Stimulated activated CD4-positive, alpha-beta T cell treated with anti-CD3 and anti-CD28 coated beads, Interleukin-2, amount 100 ng/mL, for 24 hours (primary cell): ENCODE data around the gene STK39.

Experiments
- DNase-seq, 2 donors: peaks; one replicate each; pipeline ENCODE4 v3.0.0-alpha.2; 2020

The STK39 gene

DNA sequence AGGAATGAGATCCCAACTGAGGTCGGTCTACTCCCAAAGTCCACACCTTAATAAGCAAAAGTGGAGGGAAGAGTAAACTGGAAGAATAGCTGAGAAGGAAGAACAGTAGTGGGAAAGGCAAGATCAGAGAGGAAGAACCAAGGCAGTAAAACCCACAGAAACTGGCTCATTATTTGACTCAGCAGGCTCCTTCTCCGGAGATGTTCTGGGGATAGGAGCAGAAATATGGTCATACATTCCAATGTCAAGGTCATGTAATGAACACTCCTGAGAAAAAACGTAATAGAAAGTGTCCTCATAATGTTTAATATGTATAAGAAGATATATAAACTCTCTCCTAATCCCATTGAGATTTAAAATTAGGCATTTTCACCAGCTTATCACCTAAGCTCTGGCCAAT, 39.5 kb downstream of the STK39 start:
- DNase-seq = no peak

DNA sequence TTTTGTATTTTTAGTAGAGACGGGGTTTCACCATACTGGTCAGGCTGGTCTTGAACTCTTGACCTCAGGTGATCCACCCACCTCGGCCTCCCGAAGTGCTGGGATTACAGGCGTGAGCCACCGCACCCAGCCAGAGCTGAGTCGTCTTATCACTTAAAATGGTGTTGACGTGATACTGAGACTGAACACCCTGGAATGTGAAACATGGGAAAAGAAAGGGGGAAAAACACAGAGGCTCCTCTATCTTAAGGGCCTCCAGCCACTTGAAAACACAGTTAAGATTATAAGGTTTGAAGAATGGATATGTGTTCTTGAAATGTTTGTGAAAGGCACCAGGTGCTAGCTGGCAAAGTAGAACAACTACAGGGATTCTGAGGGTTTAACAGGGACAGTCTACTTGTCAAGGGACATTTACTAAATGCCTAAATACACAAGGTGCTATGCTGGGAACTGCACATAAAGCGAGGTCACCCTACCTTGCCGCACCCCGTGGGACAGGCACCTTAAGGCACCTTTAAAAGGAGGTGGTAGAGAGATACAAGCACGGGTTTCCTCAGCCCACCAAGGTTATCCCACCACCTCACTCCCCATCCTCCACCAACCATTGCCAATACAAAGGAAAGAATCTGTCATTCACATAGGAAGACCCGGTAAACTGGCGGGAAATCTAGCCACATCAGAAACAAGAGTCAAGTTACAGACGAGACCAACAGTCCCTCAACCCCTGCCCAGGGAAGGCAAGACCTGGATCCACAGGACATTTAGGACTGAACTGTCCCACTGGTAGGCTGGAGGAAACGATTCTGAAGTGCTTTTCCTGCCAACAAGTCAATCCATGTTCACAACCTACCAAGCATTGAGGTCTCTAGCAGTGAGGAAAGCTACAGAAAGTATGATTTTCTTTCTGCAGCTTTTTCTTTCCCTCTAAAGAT, 43.4 kb downstream of the STK39 start:
- no peak for DNase-seq

DNA sequence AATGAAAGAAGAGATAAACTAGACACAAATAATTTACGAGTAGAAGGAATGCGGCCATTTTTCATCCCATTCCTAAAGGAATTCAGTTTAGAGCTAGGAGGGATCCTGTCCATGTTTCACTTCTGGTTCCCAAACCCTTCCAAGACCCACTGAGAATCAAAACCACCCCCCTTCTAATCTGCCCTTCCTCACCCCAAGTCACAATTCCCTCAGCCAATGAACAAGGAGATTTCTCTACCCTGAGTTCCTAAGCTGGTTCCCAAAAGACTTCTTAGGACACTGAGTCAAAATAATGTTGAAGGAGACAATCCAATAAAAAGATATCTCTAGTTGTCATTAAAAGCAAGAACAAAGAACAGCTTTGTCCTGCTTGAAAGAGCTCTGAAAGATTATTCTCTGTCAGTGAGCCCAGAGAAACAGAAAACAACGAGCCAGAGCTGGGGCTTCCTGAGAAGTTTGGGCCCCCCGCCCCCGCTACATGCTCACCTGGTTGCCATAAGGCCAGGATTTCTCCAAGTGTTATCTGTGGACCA, 45.7 kb downstream of the STK39 start:
- DNase-seq = no peak

DNA sequence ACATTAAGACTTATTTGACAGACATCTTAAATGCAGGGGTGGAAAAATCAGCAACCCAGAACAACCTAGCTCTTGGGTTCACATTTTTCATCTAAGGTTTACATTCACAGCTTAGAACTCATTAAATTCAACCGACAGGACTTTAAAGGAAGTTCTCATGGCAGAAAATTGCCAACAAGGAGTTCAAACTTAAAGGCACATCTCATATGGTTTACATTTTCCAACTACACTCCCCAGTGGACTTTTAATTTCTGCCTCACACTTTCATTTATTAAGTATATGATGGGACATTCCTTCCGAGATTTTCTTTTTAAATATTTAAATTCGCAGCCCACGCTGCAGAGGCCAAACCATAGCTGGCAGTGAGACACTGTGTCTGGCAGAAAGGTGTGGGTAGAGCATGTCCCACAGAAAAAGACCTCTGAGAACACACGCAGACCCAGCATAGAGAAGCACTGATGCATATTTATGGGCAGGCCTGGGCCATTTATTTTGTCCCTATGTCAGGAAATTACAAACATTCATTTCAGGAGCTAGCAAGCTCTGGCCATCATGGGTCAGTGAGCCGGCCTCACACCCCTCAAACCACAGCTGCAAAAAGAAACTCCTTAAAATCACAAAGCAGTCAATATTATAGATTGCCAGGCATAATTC, 46.3 kb downstream of the STK39 start:
- DNase-seq = no peak

DNA sequence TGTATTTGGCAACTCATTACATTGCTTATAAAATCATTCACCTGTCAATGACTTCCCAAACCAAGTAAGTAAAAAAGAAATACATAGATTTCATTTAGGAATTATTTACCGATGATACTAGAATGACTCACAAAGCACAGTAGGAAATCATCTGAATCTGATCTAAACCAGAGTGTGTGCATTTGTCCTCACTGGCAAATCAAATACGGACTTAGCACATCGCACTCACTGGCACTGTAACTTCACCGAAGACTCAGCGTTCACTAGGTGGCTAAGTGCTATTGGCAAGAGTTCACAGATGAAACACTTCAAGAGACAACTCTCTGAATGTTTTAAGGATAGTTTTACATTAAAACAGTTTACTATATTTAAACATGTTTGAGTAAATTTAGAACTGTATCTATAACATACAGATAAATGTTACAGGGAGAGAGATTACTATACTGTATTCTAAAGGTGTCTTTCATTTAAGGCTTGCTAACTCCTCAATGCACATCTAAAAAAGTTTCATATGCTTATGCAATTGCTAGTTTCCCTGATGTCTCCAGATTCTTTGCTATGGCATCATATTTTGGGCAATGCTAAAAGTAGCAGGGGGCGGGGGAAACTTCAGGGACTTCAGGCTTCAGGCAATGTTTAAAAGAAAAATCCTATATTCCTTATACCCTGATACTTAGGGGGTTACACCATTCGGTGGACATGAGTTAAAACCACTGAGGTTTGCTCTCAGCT, 48.8 kb downstream of the STK39 start:
- no peak for DNase-seq

DNA sequence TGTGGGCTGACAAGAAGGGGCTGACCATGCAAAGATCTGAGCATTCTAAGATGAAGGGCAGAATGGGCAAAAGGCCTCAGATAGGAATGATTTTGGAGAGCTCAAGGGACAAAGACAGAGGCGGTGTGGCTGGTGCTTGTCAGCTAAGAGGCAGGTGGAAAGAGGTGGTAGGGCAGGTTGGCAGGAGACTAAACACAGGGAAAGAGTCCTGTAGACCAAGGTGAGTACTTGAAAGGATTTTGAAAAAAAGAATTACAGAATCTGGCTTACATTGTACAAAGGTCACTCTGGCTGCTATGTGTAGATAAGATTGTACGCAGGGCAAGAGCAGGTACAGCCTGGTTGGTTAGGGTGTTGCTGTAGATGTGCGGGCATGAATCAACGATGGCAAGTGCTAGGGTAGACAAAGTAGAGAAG, 50.6 kb downstream of the STK39 start:
- no peak for DNase-seq

DNA sequence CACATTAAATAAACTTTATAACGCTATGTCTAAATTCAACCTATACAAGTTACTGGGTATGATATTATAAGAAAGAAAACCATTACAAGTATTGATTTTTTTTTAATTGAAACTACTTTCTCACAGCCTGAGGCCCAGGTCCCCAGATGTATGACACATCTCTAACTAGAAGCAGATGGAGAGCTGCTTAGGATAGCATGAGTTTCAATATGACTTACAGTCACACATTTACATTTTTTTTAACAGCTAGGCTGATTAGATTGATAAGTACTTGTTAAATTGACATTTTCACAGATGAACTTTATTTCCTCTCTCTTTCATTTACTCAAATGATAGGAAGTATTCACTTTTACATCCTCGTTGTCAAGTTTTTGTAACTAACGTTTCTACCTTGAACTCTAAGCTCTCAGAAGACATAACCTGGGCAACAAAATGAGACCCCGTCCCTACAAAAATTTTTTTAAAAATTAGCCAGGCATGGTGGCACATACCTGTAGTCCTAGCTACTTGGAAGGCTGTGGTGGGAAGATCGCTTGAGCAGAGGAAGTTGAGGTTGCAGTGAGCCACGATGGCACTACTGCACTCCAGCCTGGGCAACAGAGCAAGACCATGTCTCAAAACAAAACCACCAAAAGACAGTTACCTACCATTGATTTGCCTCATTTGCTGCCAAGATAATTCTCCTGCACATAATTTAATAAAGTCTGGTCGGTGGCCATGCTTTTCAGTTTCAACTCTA, 52.4 kb downstream of the STK39 start:
- peak in 1 of 2 donors; percentile 44 for DNase-seq

DNA sequence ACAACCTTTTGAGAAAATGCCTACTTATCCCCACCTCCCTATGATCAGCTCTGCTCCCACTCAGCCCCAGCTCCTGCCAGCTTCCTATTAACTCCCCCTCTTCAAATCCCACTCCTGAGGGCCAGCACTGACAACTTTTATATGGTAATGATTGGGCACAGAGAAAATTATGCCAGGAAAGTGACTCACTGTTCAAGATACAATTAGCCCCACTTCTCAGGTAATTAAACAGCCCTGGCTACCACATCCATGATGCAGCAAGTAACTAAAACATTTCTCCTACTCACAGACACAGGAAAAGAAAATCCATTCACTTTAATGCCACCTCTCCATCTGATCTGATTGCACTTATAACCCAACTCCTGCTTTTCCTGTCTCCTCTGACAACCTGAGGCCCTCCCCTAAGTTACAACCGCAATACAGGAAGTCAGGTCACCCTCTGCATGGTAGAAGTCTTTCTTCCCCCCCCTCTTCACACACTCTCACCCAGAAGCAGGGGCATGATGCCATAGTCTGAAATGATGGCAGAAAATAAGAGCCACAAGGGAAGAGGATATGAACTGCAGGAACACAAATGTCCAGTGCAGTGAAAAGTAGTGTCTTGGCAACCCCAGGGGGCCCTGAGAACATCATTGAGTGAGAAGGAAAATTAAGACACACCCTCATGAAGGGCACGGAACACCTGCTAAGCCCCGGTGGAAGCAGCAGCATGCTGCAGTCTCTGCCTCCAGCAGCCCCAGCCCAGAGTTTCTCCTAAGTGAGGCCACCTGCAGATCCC, 54.4 kb downstream of the STK39 start:
- no peak for DNase-seq

DNA sequence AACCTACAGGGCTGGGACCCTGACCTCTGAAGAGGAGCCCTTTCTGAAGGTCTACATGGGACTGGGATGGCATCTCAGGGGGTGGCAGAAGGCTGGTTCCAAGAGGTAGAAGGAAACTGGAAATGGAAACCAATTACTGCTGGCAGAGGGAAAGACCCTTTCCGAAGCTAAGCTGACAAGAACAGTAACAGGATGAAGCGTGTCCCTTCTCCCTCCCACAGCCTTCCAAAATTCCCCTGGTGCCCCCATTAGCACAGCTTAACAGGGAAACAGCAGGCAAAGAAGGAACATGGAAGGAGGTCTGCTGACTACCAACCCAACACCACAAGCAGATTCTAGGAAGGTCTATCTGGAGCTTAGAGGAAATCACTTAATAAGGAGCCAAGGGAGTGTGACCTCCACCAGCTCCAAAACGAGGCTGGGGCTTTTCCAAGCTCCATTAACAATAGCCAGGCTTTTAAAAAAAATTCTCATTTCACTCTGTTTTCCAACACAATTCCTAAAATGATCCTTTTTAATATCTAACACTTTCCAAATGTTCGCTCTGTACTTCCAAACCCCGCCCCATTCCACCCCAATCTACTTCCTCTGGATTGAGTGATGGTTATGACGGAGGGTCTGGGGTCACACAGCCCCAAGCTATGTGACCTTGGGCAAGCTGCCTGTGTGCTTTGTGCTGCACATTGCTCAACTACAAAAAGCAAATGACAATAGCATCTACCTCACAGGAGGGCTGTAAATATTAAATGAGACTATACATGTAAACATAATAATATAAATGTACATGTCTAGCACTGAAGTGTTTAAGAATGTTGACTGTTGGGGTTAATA, 55.2 kb downstream of the STK39 start:
- no peak for DNase-seq

DNA sequence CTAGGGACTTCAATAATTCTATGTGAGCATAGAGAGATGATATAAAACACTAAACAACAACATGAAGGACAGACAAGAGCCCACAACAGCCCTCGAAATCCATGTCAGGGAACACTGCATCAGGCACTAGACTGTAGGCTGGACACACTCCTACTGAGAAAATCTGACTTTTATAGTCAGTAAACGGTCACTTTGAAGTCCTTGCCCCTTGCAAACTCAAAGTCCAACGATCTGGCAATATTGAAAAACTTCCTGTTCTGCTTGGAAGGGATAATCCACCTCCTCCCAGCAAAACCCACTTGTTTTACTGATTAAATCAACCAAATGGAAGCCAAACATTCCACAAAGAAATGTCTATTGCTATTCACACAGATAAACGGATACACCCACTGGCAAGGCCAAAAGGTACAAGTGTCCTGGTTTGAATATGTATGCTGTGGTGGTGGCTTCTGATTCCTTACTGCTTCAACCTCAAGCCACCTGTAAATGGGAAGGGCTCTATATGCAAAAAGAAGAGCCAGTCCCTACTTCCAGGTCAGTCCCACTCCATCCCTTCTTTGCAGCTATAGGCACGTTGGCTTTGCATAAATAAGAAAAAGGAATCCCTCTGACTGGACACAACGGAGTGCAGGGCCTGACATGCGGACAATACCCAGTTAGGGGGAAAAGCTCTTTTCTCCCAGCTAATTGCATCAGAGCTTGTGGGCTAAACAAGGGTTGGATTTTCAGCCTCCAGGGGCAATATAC, 56.6 kb downstream of the STK39 start:
- DNase-seq = no peak

DNA sequence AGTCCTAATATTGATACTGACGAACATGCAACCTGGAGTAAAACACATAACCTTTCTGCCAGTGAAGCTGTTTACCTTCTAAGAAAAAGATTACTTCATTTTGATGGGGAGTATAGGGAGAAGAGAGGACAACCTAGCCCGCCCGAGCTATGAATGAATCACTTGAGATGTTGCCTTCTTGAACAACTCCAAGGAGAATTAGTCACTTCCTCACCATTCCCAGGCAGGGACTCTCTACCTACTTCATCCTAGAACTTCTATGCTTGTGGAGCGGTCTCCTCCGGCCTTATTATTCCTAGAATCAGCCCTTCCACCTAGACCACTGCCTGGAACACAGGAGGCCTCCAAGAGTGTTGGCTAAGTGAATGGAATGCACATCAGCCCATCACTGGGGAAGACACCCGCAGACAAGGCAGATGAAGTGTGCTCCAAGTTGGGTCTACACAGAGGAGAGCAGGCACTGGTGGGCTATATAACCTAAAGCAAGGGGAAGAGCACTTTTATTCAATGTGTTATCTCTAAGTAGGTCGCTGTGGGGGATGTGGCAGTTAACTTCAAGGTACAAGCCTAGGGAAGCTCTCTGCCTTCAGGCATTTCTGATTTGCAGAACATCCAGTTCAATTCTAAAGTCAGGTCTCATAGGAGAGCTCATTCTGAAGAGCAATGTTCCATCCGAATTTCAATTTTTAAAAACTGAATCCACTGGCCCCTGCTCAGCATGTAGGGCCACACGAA, 57.4 kb downstream of the STK39 start:
- DNase-seq = no peak

DNA sequence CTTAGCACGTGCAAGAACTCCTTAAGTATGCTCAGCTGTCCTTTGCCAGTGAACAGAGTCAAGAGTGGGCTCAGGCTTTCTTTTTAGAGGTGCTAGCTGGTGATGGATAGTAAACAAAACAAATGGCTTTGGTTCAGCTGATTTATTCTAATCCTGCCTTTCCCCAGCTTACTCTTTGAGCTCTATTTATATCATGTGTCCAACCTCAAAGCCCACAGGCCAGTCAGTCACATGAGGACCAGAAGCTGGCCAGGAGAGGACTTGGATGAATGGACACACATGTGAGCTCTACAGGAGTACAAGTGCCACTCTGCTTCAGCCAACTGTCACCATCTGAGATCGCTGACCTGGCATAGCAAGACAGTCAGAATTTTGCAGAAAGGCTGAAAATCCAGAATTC, 59.4 kb downstream of the STK39 start:
- no peak for DNase-seq

DNA sequence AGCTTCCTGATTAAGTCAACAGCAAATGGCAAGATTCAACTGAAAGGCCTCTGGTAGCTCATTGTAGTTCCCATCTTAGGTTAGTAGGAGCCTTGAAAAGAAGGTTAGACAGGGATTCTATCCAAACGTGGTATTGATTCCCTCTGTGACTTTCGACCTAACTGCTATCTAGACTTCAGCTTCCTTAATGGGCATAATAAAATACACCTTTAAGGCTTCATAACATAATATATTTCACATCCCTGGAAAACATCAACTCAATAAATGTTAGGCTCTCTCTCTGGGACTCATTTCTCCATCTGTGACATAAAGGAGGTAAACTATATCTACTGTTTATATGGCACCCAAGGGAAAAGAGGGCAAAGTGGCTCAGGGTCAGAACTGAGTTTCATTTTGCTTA, 60.9 kb downstream of the STK39 start:
- DNase-seq = no peak

DNA sequence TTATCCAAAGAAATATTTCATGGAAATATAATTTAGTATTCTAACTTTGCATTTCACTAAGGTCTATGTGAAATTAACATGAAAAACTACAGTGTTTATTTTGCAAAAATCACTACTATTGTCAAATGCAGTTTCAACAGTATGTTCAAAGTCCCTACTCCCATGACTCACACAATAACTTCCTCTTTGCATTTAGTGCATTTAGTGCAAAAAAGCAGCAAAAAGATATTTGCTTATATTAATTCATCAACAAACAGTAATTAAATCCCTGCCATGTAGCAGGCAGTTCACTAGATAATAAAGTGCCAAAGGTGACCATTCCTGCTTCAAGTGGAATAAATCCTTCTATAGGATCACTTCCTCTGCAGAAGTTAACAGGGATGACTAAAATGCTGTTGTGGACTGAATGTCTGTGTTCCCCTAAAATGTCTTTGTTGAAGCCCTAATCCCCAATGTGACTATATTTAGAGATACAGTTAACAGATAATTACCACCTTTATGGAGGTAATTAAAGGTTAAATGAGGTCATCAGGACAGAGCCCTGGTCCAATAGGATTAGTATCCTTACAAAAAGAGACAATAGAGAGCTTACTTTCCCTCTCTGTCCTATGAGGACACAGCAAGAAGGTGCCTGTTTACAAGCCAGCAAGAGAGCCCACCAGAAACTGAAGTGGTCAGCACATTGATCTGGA, 61.7 kb downstream of the STK39 start:
- no peak for DNase-seq

DNA sequence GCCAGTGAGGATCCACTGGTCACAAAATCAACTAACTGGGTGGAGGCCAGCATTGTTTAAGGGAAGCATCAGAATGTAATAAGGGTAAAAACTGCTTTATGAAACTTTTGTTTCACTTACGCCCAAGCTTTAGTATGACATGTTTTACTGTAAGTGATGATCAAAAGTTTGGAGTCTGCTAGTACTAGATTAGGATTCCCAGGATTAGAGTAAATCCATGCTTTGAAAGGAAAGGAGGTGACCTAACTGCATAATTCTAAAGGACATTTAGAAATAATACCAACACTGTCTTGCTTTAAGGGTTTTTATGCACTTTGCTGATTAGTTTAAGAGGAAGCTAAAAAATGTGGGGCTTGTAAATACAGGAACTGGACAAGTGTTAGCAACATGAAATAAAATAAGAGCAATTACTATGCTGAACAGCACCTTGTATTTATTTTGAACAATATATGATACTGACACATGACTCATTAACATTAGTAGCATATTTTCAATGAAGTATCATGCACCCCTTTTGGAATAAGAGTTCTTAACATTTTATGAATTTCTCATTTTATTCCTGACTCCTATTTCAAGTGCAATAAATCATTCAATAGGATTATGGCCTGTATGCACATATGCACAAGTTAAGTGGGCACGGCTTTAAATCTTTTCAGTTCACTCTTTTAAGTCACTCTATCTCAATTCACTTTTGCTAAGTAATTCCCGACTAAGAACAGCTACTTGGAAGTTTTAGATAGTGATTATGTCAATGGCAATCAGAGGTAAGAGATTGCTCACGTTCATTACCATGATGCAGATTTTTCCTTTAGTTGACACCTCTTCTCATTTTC, 62.5 kb downstream of the STK39 start:
- DNase-seq = no peak

DNA sequence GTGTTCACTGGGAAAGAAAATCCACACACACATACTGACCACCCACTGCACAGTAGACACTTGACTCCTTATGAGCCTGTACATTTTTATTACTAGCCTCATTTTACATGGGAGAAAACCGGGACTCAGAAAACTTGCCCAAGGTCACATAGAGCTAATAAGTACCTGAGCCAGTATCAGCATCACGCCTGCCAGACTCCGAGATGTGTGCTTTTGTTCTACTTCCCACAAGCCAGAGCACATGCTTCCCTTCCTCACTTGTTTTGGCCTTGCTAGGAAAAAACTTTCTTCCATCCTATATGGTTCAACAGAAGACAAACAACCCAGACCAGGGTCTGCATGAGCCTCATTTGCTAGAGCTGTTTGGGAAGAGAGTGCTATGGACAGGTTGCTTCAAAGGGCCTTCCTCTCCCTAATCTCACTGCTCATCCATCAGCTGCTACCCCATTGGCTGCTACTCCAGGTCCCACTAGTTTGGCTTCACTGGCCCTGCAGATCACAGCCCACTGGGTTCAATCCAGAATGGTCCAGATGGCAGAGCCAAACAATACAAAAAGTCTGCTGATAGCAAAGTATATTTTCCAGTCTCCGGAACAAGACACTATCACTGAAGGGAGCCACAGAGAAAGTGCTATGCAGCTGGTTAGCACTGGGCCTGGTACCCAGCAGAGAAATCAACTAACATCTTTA, 63.9 kb downstream of the STK39 start:
- no peak for DNase-seq

DNA sequence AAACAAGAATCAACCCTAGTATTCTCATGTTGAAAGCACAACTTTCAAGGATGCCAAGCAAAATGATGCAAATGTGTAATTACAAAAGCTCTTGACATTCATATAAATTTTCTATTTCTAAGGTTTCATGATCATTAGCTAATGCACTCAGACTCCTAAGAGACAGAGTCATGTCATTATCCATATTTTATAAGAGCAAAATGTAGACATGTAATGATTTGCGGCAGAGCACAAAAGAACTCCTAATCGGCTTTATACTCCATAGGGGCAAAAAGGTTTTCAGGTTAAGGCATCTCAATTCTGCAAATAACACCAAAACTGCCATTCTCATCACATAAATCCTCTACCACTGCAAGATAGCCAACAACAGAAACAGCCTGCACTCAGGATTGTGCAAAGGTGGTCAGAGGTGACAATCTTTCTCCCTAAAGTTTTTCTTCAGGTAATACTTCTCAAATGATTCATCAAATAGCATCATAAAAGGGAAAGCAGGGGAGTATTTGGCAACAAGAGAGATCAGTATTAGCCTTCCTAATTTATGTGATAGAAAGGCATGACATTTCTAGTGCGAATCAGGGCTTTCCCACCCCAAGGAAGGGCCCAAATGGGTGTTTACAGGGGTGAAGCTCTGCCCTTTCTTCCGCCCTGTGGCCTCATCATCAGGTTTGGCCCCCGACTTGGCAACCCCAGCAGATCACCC, 64.7 kb downstream of the STK39 start:
- DNase-seq = no peak
